ENCODE results near the gene SLC11A2.

GRCh38 chr12:51047655-51048540 lies 21.7 kb upstream of the SLC11A2 start, which contains the start of gene LETMD1:
- TF ChIP-seq REST (IDR thresholded peaks at IDR 0.05; ENCODE audit: insufficient read depth in 1 of 2, low read depth in 2 of 2, low read length in 2 of 2) (peak; percentile 74 to 87; a peak in 3 of 4 replicates), POLR2AphosphoS5 (IDR thresholded peaks at IDR 0.05; ENCODE audit: low read depth, low read length) (peak; percentile 97), TAF1 (IDR thresholded peaks at IDR 0.05; ENCODE audit: borderline replicate concordance, insufficient read depth, low read length) (peak; percentile 96)
